Activated T-helper 2 cell treated with anti-CD3 and anti-CD28 coated beads, Interferon-gamma antibody, Interleukin-2, Interleukin-4, amounts not matched to agents 10 μg/mL and 5 μg/mL and 100 μg/mL, durations not matched to agents 14 hours and 24 hours and 36 hours (primary cell): Measurements from ENCODE around the gene MYPN. TPM values are rescaled to one million over a fixed set of nuclear protein-coding genes. Genes with fewer than 3 reads are reported as not detected.

Experiments
- DNase-seq: peaks from one replicate; pipeline ENCODE4 v3.0.0; 2021; ENCODE audit warnings: low spot score
- H3K27ac Mint-ChIP-seq: one replicate; pipeline ENCODE4 v1.8.0; 2021; ENCODE audit warnings: mixed read lengths
- H3K27me3 Mint-ChIP-seq: one replicate; pipeline ENCODE4 v1.8.0; 2021; ENCODE audit warnings: low read depth, mixed read lengths
- H3K36me3 Mint-ChIP-seq: one replicate; pipeline ENCODE4 v1.8.0; 2021; ENCODE audit warnings: low read depth, mixed read lengths
- H3K4me1 Mint-ChIP-seq: one replicate; pipeline ENCODE4 v1.8.0; 2021; ENCODE audit warnings: low read depth, mixed read lengths
- H3K4me3 Mint-ChIP-seq: one replicate; pipeline ENCODE4 v1.8.0; 2021; ENCODE audit warnings: low read depth, mild to moderate bottlenecking, moderate library complexity, mixed read lengths
- H3K9me3 Mint-ChIP-seq: one replicate; pipeline ENCODE4 v1.8.0; 2021; ENCODE audit warnings: mixed read lengths
- intact Hi-C: fragments of 100-400 bp; cut with micrococcal nuclease; formaldehyde crosslinking; loops from one replicate; pipeline ENCODE4 v1.15.1; 2023
- total RNA-seq: library from RNA; stranded (reverse); gene quantifications from 2 replicates; pipeline ENCODE4 v1.2.3, GENCODE V29; 2022

MYPN gene
- total RNA-seq, 1 donor from 2014 or later, result not detected

DNA sequence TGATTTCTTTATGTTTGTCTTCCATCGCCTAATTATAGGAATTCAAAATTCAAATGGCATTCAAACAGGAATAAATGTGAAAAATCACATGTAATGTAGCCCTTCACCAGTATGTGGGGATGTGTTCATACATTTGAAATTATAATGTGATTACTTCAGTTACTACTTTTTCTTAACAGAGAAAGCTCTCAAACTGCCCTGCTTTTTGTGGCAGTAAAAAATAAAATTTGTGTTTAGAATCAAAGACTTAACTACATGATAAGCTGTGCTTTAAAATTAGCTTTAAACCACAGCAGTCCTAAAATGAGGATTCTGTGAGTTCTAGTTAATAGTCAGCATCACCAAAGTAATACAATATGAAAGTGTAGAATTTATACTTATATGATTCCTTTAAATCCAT is 26.4 kb upstream of the MYPN start:
- Mint-ChIP-seq H3K27ac (no peak overlapping the region), H3K4me3 (no peak overlapping the region), H3K36me3 (no peaks in the 10 kb centered on the region), H3K9me3 (no peaks in the 10 kb centered on the region), H3K4me1 (peaks cover 6% of the 10 kb centered on the region), H3K27me3 (peaks cover 7% of the 10 kb centered on the region)
- intact Hi-C loops, result loop anchor here (1.0 kb wide), 1 partner anchor 73 kb away; no protein-coding TSS in a partner anchor
- no peak for DNase-seq

DNA sequence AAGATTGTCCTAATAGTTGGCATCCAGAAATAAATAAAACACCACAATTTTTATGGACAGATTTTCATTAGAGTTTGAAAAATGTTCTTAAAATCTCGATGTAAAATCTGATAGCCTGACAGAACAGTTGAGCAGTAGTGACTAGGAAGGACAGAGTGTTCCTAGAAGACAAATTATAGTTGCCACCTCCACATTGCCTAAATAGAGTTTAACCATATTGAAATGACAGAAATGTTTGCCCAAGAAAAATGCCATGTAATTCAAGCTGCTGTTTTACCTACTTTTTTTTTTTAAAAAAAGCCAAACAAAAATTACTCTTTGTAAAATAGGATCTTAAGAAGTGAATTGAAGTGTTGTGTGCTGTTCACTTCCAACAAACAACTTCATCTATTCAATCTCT is 25.3 kb upstream of the MYPN start:
- Mint-ChIP-seq H3K4me3 (no peak overlapping the region), H3K27ac (no peak overlapping the region), H3K4me1 (peaks cover 10% of the 10 kb centered on the region), H3K9me3 (no peaks in the 10 kb centered on the region), H3K36me3 (no peaks in the 10 kb centered on the region), H3K27me3 (peaks cover 7% of the 10 kb centered on the region)
- intact Hi-C loops, result no loop called here
- no peak for DNase-seq

DNA sequence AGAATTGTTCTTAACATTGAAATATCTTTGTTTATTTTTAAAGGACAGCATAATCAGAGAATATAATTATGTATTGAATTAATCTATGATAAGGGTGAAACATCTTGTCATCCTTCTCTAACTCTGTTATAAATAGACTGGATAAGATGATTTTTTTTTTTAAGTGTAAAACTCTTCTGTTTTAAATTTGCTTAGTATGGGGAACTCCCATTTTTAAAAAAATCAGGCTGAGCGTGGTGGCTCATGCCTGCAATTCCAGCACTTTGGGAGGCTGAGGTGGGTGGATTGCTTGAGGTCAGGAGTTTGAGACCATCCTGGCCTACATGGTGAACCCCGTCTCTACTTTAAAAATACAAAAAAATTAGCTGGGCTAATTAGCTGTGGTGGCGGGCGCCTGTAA is 24.8 kb upstream of the MYPN start:
- no peak overlapping the region for H3K4me3 Mint-ChIP-seq
- H3K36me3 Mint-ChIP-seq, result no peaks in the 10 kb centered on the region
- intact Hi-C loops, result no loop called here
- no peak overlapping the region for H3K27ac Mint-ChIP-seq
- H3K4me1 Mint-ChIP-seq, result peaks cover 10% of the 10 kb centered on the region
- H3K9me3 Mint-ChIP-seq, result no peaks in the 10 kb centered on the region
- H3K27me3 Mint-ChIP-seq, result peaks cover 7% of the 10 kb centered on the region
- DNase-seq, result no peak

DNA sequence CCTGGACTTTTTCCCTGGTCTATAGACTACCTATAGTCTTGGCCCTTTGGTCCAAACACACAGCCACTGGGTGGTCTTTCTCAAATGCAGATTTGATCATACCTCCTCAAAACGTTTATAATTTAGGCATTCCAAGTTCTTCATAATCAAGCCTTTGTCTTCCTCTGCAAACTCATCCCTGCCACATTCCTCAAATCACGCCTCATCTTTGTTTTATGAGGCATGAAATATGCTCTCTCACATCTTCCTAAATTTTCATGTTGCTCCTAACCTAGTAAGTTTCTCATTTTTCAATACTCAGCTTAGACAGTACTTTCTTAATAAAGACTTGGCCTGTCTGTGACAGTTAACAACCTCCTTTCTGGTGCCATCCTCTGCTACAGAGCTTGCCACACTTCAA is 23.3 kb upstream of the MYPN start:
- H3K9me3 Mint-ChIP-seq, result no peaks in the 10 kb centered on the region
- H3K4me3 Mint-ChIP-seq, result no peak overlapping the region
- H3K36me3 Mint-ChIP-seq, result no peaks in the 10 kb centered on the region
- no peak for DNase-seq
- intact Hi-C loops, result no loop called here
- no peak overlapping the region for H3K27ac Mint-ChIP-seq
- H3K4me1 Mint-ChIP-seq, result peaks cover 12% of the 10 kb centered on the region
- H3K27me3 Mint-ChIP-seq, result peaks cover 7% of the 10 kb centered on the region

DNA sequence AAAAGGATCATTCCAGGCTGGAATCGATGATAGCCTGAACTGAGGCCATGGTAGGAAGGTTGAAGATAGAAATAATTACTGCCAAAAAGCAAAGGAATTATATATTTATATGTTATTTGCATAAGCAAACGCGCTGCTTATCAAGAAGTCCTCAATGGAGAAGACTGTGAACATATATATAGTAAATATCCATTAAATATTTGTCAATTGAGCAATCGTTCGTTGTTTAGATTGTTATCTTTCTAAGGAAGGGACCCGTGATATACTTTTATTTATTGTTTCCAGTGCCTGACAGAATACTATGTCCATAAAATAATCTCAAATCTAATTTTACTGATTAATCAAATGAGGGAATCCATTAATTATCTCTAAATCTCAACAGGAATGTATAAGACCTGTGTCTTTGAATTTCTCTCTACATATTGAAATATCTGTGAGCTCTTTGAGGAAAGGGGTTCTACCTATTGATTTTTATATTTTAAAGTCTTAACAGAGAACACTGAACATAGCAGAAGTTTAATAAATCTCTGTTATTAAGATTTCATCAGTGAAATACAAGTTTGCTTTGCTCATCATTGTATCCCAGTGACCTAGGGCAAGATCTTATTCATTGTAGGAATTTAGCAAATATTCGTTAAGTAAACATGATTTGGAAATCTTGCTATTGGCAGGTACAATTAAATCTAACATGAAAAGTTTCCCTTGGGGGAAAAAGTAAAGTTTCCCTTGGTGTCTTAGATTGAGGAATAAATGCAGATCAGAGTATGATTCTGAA is 22.2 kb upstream of the MYPN start:
- H3K36me3 Mint-ChIP-seq, result no peaks in the 10 kb centered on the region
- H3K27ac Mint-ChIP-seq, result no peak overlapping the region
- intact Hi-C loops, result no loop called here
- H3K4me3 Mint-ChIP-seq, result no peak overlapping the region
- H3K4me1 Mint-ChIP-seq, result peaks cover 12% of the 10 kb centered on the region
- DNase-seq, result no peak
- H3K27me3 Mint-ChIP-seq, result peaks cover 7% of the 10 kb centered on the region
- no peaks in the 10 kb centered on the region for H3K9me3 Mint-ChIP-seq

DNA sequence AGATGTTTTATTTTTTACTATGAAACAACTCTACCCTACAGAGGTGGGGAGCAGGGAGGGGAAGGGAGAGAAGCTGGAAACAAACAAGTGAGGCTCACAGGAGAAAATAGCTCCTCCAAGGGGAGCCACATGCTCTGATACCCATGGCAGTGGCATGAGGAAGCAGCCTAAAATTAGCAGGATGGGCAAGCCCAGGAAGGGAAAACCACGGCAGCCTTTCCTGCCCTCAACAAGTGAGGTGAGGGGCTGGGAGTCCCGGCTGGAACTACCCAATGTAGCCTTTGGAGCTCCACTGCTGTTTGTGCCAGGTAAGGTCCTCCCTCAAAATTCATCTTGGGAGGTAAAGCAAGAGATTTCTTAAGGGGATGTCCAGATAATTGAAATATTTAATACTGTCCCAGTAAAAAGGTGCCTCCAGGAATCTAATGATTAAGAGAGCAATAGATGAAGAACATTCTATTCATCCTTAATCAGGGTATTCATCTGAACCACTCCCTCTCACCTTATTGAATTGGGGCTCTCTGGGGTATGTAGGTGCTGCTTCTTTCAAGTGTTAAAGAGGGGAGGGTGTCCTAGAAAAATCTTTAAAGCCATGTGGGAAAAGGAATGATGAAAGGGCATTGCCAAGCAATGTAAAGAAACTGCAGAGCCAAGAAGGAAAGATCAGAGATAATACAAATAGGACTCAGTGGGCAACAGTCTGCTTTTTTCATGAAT is 21.4 kb upstream of the MYPN start:
- Mint-ChIP-seq H3K36me3 (no peaks in the 10 kb centered on the region), H3K9me3 (no peaks in the 10 kb centered on the region), H3K27me3 (peaks cover 3% of the 10 kb centered on the region), H3K27ac (no peak overlapping the region), H3K4me3 (no peak overlapping the region), H3K4me1 (peaks cover 12% of the 10 kb centered on the region)
- DNase-seq, result no peak
- intact Hi-C loops, result loop anchor here (1.0 kb wide), 1 partner anchor 11 kb away; no protein-coding TSS in a partner anchor

DNA sequence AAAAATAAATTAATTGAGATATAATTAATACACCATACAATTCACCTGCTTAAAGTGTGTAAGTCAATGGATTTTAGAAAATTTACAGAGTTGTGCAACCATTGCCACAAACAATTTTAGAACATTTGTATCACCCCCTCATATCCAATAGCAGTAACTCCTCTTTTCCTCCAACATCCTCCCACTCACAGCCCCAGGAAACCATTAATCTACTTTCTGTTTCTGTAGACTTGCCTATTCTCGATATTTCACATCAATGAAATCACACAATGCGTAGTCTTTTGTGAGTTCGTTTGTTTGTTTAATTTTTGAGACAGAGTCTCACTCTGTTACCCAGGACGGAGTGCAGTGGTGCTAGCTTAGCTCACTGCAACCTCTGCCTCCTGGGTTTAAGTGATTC is 20.5 kb upstream of the MYPN start:
- Mint-ChIP-seq H3K4me1 (peaks cover 12% of the 10 kb centered on the region), H3K27me3 (peaks cover 2% of the 10 kb centered on the region), H3K9me3 (no peaks in the 10 kb centered on the region), H3K36me3 (no peaks in the 10 kb centered on the region), H3K4me3 (no peak overlapping the region), H3K27ac (no peak overlapping the region)
- intact Hi-C loops, result loop anchor here (1.0 kb wide), 1 partner anchor 11 kb away; no protein-coding TSS in a partner anchor
- no peak for DNase-seq

DNA sequence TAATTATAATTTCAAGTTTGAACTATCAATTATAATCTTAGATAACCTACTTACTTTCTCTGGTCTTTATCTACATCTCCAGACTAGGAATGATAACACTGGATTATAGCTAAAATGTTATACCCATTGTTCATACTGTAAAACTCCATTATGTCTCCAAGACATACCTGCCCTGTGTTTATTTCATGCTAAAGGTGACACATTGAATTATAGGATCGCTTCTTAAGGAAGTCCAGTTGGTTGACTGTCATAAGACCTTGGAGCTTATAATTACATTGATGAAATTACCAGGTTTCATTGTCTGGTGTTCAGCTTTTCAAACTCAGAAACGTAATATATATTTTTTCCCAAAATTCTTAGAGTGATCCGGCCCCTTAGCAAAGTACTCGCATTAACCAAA is 18.7 kb upstream of the MYPN start:
- Mint-ChIP-seq H3K36me3 (no peaks in the 10 kb centered on the region), H3K4me1 (peaks cover 12% of the 10 kb centered on the region), H3K27me3 (peaks cover 2% of the 10 kb centered on the region), H3K4me3 (no peak overlapping the region), H3K27ac (no peak overlapping the region), H3K9me3 (no peaks in the 10 kb centered on the region)
- intact Hi-C loops, result no loop called here
- no peak for DNase-seq

DNA sequence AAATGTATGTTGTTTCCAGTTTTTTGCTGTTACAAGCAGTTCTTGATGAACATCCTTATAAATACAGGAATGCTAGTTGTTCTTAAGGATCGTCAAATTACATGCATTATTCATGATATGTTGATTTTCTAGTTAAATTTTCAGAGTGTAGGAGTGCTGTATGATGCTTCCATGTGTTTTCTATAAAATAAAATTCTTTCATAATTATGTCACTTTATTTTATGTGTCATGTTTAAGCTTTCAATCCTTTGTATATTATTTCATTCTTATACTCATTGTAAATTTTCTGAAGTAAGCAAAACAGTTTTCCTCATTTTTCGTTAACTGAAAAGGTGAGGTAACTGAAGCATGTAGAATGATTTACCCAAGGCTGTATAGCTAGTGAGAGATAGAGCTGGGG is 16.8 kb upstream of the MYPN start:
- intact Hi-C loops, result no loop called here
- Mint-ChIP-seq H3K27me3 (no peaks in the 10 kb centered on the region), H3K36me3 (no peaks in the 10 kb centered on the region), H3K27ac (no peak overlapping the region), H3K4me3 (no peak overlapping the region), H3K9me3 (no peaks in the 10 kb centered on the region), H3K4me1 (peaks cover 8% of the 10 kb centered on the region)
- DNase-seq, result no peak

DNA sequence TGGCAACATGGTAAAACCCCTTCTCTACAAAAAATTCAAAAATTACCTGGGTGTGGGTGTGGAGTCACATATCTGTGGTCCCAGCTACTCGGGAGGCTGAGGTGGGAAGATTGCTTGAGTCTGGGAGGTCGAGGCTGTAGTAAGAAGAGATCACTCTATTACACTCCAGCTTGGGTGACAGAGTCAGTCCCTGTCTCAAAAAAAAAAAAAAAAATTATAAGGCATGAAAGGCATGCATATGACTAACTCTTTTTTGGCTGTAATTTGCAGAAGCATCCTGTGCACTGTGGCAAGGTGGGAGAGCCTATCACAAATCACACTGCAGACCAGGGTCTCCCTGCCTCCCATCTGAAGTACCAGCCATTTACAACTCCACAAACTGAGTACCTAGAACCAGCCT is 14.1 kb upstream of the MYPN start:
- intact Hi-C loops, result no loop called here
- Mint-ChIP-seq H3K4me3 (no peak overlapping the region), H3K4me1 (no peaks in the 10 kb centered on the region), H3K27ac (no peak overlapping the region), H3K36me3 (no peaks in the 10 kb centered on the region), H3K9me3 (no peaks in the 10 kb centered on the region), H3K27me3 (peaks cover 1% of the 10 kb centered on the region)
- DNase-seq, result no peak

DNA sequence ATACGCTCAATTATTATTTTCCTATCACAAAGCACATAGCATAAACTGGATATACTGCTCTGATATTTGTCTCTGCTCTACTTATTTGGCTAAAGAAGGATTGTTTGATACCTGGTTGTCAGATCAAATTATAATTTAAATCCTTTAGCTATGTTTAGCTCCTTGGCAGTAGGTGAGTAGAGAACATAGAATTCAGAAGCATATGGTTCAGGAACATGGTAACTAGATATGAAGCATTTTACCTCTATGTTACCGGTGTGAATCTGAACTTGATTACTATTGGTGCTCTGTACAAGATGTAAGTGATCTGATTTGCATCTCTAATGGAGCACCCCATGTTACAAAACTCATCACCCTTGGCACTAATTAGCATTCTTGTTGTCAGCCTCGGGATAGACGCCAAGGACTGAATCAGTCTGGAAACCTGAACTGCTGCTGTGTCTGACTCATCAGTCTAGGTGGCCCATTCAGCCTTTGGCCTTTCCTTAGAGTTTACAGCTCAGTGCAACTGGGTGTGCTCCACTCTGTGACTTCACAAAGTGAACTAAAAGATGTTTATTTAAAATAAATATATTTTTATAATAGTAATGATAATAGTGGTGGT is 12.3 kb upstream of the MYPN start:
- Mint-ChIP-seq H3K27ac (no peak overlapping the region), H3K9me3 (no peaks in the 10 kb centered on the region), H3K4me3 (no peak overlapping the region), H3K36me3 (no peaks in the 10 kb centered on the region), H3K27me3 (peaks cover 1% of the 10 kb centered on the region), H3K4me1 (no peaks in the 10 kb centered on the region)
- intact Hi-C loops, result no loop called here
- DNase-seq, result no peak

DNA sequence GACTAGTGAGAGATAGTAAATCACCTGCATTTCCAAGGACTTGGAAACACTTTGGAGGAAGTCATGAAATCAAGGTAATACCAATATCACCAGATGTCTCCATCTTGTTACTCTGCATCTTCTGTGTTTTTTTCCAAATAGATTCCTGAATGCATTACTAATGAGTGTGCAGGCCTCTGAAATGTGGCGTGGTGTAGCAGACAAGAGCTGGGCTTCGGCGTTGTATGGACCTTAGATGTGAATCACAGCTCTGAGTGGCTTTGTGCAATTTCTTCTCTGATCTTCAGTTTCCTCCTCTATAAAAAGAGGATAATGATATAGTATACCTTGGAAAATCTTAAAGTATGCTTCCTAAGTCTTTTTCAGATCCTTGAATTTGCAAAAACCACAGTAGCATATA is 9.6 kb upstream of the MYPN start:
- intact Hi-C loops, result no loop called here
- peaks cover 9% of the 10 kb centered on the region for H3K27me3 Mint-ChIP-seq
- H3K4me1 Mint-ChIP-seq, result no peaks in the 10 kb centered on the region
- H3K4me3 Mint-ChIP-seq, result no peak overlapping the region
- no peaks in the 10 kb centered on the region for H3K9me3 Mint-ChIP-seq
- DNase-seq, result no peak
- H3K36me3 Mint-ChIP-seq, result no peaks in the 10 kb centered on the region
- H3K27ac Mint-ChIP-seq, result no peak overlapping the region

DNA sequence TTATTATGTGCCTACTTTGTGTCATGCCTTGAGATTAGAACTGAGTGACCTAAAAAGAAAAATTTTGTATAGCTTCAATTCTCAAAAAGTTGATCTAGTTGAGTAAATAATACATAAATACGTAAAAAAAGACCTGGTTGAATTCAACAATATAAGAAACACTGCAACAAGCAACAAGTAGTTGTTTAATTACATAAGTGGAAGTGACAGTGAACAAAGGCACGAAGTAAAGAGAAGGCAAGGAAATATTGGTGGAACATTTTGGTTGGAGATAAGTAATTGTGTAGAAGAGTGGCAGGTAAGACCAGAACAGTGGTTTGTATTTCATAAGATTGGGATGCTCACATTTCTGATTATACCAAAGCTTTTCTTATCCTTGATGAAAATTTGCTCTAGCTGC is 8.2 kb upstream of the MYPN start:
- Mint-ChIP-seq H3K4me1 (no peaks in the 10 kb centered on the region), H3K36me3 (no peaks in the 10 kb centered on the region)

More for the DNA sequence above, 8.2 kb upstream of the MYPN start:
- no peak overlapping the region for H3K4me3 Mint-ChIP-seq
- no peak for DNase-seq
- no peak overlapping the region for H3K27ac Mint-ChIP-seq
- H3K27me3 Mint-ChIP-seq, result peaks cover 13% of the 10 kb centered on the region
- intact Hi-C loops, result no loop called here
- no peaks in the 10 kb centered on the region for H3K9me3 Mint-ChIP-seq
